VCaP (cell line): Measurements from ENCODE around the gene RAC2.

Source experiments
- H3K27ac ChIP-seq: fragments of 450-650 bp; 2 replicates; pipeline ENCODE4 v1.5.1; 2017
- TF ChIP-seq, protein P1 (sequence below): fragments of 450-650 bp; conservative IDR thresholded peaks from 2 replicates; pipeline ENCODE4 v1.5.1; 2017; ENCODE audit warnings: mild to moderate bottlenecking, moderate library complexity

Gene RAC2

DNA sequence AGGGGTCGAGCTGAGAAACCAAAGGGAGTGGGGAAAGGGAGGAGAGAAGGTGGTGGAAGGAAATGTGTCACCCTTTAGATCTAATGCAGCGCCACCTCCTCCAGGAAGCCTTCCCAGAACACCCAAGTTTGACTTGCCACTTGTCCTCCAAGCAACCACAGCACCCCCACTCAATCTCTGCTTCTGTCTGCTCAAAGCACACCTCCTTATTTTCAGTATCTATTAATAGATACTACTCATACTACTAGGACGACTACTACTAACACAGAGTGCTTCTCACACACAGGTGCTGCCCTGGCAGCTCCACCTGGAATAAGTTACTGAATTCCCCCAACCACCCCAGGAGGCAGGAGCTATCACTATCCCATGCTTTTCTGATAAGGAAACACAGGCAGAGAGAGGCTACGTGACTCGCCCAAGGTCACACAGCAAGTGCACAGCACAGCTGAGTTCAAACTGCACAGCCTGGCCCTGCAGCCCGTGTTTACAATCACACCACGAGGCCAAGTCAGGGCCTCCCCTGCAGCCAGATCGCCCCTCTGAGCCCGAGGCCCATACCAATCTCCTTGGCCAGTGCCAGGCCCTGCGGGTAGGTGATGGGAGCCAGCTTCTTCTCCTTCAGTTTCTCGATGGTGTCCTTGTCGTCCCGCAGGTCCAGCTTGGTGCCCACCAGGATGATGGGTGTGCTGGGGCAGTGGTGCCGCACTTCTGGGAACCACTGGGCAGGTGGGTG, 13.2 kb downstream of the RAC2 start:
- TF ChIP-seq, protein P1, sequence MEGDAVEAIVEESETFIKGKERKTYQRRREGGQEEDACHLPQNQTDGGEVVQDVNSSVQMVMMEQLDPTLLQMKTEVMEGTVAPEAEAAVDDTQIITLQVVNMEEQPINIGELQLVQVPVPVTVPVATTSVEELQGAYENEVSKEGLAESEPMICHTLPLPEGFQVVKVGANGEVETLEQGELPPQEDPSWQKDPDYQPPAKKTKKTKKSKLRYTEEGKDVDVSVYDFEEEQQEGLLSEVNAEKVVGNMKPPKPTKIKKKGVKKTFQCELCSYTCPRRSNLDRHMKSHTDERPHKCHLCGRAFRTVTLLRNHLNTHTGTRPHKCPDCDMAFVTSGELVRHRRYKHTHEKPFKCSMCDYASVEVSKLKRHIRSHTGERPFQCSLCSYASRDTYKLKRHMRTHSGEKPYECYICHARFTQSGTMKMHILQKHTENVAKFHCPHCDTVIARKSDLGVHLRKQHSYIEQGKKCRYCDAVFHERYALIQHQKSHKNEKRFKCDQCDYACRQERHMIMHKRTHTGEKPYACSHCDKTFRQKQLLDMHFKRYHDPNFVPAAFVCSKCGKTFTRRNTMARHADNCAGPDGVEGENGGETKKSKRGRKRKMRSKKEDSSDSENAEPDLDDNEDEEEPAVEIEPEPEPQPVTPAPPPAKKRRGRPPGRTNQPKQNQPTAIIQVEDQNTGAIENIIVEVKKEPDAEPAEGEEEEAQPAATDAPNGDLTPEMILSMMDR, result no peak
- H3K27ac ChIP-seq, result no peak overlapping the region

DNA sequence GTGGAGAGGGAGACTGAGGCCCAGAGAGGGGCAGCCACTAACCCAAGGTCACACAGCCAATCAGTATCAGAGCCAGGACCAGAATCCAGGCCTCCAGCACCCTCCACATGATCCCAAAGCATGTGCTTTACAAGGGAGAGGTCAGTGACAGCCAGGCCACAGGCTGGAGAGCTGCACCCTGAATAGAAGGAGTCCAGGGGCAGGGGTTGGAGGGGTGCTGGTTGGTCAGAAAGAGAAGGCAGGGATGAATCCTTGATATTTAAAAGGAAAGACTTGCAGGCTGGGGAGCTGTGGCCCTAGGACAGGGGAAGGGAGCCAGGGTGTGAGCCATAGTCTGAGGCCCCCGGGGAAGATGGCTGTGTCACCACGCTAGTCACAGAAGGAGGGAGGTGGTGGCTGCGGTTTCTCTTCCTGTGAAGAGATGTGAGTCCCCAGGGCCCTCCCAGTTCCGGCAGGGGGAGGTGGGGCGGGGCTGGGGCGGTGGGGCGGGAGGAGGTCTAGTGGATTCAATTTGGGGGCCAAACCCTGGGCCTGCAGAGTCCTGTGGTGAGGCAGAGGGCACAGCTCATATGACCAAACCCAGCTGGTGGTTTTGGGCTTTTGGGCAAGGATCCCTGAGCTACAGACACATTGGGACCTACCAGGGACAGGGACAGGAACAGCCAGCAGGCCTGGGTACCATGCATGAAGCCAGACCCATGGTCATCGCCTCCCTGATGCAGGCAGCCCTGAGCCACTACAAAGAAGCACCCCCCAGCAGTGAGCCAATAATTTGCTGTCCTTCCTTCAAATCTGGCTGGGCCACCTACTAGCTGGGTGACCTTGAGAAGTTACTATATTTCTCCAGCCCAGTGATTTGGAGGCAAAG, 14.0 kb downstream of the RAC2 start:
- no peak overlapping the region for H3K27ac ChIP-seq

DNA sequence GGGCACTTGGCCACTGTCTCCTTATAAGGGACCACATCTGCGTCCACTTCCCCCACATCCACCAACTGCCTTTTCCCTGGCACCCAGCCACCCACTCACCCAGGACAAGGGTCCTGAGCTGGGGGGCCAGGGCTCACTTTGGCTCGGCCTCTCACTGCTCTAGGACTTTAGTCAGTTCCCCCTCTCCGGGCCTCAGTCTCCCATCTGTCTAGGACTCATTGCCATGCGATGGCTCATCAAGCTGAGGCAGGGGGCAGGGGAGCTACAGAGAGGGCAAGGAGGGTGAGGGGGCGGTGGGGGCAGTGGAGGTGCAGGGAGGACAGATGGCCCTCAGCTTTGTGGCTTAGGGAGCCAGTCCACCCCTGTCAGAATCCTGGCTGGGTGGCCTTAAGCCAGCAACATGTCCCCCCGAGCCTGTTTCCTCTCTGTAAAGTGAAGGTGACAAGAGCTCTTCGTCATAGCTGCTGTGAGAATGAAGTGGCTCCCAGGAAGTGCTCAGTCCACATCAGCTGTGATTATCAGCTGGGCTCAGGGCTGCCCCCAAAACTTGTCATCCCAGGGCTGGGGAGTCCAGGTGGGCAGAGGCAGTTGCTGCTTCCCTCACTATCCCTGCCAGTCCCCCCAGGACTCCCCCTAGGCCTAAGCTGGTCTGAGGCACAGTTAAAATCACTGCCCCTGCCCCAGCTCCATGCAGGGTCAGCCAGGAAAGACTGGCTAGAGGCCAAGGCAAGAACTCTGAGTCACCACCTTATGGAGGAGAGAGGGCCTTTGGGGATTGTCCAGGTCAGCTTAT, 14.9 kb downstream of the RAC2 start:
- TF ChIP-seq, protein P1, result no peak
- H3K27ac ChIP-seq, result no peak overlapping the region

More for the DNA sequence above, 14.0 kb downstream of the RAC2 start:
- TF ChIP-seq, protein P1, result no peak

DNA sequence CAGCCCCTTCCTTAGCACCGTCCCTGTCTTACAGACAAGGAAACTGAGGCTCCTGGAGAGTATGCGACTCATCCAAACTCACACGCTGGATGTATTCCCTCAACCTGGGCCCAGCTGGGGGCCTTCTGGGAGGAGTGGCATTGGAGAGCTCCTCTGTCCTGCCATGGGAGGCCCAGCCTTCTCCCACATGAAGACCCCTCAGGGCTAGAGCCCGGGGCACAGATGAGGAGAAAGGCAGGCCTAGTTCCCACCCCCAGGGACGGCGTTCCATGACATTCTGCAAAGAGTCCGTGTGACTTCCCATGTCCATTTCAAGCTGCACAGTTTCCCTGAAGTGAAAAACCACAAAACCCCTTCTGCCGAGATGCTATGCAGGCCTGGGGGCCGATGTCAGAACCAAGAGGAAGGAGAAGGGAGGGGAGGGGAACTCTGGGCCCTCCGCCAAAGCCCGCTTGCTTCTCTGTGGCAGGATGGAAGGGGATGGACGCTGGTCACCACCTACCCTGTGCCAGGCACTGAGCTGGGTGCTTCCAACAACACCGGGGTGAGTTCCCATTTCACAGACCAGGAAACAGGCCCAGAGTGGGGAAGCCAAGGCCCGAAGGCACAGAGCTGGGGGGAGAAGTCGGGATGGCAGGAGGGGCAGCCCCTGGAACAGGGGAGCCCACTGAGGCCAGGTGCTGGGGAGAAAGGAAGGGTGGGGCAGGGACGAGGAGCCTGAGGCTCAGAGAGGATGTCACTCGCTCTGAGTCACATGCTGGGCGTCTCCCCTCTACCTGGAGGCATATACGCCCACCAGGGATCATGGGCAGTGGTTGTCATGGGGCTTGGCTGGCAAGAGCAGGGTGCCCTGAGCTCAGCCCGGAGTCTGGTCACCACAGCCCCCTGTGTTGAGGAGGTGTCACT, 15.7 kb downstream of the RAC2 start:
- H3K27ac ChIP-seq, result no peak overlapping the region
- TF ChIP-seq, protein P1, result no peak

DNA sequence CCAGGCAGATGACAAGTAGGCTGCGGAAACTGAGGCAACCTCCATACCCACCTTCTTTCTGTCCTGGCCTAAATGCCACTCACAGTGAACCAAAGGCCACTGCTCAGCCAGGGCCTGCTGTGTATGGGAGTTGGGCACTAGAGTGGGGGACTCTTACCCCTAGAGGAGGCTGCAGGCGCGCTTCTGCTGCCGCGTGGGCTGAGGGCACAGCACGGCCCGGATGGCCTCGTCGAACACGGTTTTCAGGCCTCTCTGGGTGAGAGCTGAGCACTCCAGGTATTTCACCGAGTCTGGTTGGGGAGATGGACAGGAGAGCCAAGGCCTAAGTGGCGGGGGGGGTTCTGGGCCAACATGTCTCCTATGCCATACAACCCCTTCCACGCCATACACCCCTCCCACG, 17.6 kb downstream of the RAC2 start:
- no peak overlapping the region for H3K27ac ChIP-seq
- TF ChIP-seq, protein P1, result no peak

DNA sequence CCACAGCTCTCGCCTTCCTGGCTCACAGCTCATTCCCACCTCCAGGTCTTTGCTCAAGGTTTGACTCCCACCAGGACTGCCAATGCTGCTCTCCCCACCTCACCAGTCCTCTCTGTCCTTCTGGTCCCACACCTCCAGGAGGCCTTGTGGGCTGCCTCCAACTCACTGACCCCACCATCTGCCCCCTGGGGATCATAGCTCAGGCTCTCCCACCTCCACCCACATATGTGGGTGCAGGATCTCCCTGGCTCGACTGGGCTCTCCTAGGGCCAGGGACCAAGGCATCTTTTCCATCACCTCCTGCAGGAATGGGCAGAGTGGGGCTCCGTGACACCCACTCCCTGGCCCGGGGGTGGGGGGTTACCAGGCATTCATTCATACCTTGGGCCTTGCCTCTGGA, 18.0 kb downstream of the RAC2 start:
- H3K27ac ChIP-seq, result no peak overlapping the region
- TF ChIP-seq, protein P1, result no peak
